GOT3 (cell line): ENCODE results near the gene SKAP1.
"Not testable (repeated sequence)": the region's sequence is repeated elsewhere in the genome, so short reads cannot be mapped to it uniquely, and the experiment has no call there.

ENCODE experiments used
- DNase-seq: peaks from one replicate; lab custom pipeline; 2025; ENCODE audit warnings: mixed read lengths; lab: John Stamatoyannopoulos, UW

SKAP1 gene

GRCh38 chr17:48282303-48282702, 147.7 kb downstream of the SKAP1 start:
- no peak for DNase-seq

- no peak for DNase-seq
These were observed 151.1 kb downstream of the SKAP1 start for GRCh38 chr17:48278760-48279491.

DNA sequence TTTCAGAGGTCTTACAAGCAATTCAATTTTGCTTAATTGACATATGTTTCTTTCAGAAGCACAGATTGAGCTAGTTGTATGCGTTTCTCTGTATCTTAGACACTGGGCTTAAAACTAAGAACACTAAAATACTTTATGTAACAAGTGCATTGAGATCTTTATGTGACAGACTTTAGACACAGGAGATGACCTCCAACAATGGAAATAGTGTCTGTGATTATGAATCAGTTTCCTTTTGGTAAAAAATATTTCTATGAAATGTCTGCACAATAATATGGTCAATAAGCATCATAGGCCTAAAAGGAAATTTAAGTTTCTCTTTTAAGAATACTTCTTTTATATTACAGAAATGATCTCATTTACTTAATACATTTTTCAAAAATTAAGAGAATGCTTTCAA, 153.2 kb downstream of the SKAP1 start:
- no peak for DNase-seq

DNA sequence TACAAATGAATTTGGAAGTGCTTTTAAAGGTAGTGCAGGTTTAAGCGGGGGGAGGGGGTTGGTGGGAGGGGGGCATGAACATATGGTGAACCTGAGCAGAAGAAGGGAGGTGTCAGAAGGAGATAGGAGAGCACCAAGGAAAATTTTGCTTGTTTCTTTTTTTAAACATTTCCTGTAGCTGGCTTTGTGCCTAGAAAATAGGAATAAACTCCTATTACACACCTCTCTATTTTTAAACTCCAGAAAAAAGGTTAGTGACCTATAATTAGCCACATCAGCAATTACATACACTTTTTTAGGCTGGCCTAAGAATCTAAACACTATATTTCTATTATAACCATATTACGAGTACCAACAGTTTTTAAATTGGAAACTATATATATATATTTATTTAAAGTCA, 159.1 kb downstream of the SKAP1 start:
- no peak for DNase-seq

DNA sequence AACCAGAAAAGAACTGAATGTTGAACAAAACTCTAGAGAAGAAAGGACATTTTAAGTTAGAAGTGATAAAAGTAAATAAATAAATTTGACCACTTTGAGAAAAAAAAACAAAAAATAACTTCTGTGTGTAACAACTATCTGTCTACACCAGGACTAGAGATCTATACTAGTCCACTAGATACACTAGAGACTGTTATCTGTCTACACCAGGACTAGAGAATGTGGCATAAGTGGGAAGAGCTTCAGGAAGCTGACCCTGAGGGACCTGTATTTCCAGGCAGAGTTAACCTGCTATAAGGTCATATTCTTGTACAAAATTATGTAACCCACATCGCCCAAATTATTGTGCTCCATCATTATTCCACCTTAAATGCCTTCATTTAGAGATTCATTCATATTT, 160.8 kb downstream of the SKAP1 start:
- no peak for DNase-seq

DNA sequence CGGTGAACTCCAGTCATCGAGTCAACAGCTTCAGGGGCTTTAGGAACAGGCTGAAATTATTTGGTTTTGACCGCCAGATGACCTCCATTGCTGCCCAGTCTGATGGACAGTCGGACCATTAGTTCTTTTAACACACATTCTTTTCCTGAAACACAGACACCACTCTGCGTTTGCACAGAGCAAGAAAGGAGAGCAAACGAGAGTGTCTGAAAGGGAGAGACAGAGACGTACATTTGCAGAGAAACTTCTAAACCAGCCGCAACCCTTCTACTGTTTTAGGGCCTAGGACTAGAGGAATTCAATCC, 166.3 kb downstream of the SKAP1 start:
- DNase-seq: no peak

GRCh38 chr17:48262982-48263730, 166.9 kb downstream of the SKAP1 start:
- DNase-seq: no peak

DNA sequence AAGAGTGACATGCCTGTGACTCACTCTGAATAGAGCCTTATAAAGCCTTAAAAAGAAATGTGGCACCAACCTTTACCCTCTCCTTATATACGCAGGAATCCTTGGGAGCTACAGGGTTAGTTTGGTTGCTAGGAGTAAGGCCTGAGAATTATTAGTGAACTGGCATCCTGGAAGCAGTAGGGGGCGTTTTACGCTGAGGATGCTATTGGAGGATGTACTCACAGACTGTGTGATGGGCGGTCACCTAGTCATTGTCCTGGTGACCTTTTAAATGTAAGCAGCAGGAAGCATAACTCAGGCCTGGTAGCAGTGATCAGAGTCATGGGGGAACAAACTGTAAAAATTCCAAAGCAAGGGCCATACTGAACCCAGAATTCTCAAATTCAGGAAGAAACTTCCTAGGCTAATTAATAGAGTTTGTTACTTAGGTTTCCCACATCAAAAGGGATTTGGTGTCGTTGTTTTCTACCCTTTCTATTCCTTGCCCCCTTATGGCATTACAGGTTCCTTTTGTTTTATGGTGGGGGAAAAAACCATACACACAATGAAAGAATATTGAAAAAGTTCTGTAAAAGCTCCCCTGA, 168.6 kb downstream of the SKAP1 start:
- no peak for DNase-seq

DNA sequence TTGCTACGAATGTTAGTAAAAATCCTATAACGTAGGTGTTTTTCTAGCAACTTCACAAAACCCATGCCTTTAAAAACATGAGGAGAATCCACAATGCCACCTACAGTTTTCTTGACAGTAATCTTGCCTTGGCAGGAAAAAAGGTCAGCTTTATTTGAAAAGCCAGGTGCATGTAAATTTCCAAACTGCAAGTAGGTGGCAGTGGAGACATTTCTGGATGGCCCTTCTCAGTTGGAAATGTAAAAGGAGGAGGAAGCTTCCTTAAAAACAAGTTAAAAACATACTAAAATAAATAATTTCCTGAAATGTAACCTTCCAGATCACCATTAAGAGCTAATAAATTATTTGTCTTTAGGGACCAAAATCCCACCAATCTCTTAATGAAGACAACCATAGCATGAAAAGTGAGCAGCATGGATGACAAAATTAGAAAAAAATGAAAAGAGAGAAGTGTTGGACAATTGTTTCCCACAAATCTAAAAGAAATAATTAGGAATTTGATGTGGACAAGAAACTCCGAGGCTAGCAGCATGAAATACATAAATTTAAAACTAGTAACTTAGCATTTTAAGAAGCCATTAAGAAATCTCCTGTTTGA, 170.2 kb downstream of the SKAP1 start:
- DNase-seq: no peak

DNA sequence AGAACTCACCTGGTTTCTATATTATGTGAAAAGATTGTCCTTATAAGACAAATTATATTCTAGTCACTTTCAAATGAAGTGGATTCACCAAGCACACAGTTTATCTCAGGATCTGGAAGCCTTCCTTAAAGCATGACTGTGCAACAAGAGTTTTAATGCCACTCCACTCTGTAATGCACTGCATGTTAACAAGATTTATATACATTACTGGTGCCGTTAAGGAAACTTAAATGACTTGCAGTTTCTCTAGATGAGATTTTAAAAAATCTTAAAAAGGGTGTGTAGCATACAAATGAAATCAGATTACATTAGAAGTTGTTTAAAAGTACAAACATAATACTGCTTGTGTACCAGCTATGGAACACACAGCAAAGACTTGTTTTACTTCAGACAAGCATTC, 171.7 kb downstream of the SKAP1 start:
- no peak for DNase-seq

GRCh38 chr17:48255759-48256158, 174.3 kb downstream of the SKAP1 start:
- DNase-seq: no peak

- no peak for DNase-seq
These were observed 175.1 kb downstream of the SKAP1 start for GRCh38 chr17:48254896-48255295.

DNA sequence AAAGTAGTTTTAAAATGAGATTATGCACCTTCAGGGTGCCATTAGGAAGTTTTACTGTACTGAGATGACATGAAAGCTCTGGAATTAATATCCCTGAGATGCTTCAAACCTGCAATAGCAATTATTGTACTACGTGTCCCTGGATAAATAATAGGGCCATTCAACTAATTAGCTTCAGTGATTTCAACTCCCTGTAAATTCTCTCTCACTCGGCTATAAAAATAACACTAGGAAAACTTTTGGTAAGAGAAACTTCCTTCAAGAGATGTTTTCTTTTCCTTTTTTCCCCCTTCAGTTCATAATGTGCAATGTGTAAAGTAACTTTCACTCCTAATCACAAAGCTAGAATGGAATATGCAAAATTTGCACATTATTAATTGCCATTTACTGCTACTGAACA, 176.0 kb downstream of the SKAP1 start:
- DNase-seq: no peak

- no peak for DNase-seq
These were observed 178.1 kb downstream of the SKAP1 start for GRCh38 chr17:48251950-48252349.

DNA sequence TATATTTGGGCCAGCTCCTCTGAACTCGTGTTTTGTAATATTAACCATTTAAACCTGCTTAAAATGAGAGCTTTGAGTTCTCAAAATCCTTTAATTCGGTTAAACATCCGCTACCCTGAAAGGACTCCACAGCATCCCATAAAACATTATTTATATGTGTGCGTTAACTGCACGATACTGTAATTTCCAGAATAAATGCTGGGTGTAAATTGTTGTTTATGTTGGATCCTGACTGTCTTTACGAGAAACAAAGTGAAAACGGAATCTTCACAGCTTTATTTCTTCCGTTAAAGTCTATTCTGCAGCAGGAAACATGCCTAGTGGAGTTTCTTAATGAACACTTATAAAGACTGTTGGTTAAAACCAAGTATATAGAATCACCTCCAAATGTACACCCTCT, 179.1 kb downstream of the SKAP1 start:
- DNase-seq: no peak

GRCh38 chr17:48250059-48250458, 180.0 kb downstream of the SKAP1 start:
- DNase-seq: not testable (repeated sequence)

GRCh38 chr17:48247603-48248002, 182.4 kb downstream of the SKAP1 start:
- DNase-seq: no peak

DNA sequence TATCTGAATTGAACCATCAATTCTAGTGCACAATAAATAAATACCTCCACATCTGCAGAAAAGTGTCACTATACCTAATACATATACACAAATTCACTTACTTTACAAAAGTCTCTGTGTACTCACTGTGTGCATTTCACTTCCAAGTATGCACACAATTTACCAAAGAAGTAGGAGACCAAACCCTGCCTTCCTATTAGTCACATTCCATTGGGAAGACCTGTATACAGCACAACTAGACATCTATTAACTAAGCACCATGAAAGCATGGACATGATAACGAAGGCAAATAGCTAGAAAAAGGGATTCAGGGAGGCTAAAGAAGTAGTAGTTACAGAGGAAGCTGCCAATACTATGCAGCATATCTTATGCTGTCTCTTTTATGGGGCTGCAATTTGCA, 183.0 kb downstream of the SKAP1 start:
- DNase-seq: no peak

- DNase-seq: no peak
These were observed 183.4 kb downstream of the SKAP1 start for GRCh38 chr17:48246612-48247011.

DNA sequence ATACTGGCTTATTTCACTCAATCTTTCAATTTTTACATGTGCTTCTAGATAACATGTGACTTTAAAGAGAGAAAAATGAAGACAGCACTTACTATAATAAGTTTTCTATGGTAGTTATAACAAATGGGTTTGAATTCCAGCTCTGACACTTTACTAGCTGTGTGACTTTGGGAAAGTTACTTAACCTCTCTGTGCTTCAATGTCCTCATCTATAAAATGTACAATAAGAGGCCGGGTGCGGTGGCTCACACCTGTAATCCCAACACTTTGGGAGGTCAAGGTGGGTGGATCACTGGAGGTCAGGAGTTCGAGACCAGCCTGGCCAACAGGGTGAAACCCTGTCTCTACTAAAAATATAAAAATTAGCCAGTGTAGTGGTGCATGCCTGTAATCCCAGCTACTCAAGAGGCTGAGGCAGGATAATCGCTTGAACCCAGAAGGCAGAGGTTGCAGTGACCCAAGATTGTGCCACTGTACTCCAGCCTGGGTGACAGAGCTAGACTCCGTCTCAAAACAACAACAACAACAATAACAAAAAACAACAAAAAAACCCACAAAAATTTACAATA, 184.5 kb downstream of the SKAP1 start:
- DNase-seq: not testable (repeated sequence)

DNA sequence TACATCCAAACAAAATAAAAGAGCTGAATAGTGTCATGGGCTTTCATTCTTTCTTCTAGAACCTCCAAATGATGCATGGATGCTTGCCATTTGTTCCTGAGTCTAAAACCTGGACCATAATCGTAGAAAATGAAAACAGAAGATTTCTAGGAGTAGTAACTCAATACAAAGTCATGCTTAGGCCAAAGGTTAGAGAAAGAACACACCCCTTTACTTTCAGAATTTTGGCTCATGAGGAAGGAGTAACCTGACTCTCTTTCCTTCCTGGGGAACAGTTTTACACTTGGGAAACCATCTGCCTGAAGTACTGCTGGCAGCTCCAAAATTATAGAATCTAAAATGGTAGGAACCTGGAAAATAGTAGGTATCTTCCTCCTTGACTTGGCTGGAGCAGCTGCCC, 185.2 kb downstream of the SKAP1 start:
- no peak for DNase-seq

DNA sequence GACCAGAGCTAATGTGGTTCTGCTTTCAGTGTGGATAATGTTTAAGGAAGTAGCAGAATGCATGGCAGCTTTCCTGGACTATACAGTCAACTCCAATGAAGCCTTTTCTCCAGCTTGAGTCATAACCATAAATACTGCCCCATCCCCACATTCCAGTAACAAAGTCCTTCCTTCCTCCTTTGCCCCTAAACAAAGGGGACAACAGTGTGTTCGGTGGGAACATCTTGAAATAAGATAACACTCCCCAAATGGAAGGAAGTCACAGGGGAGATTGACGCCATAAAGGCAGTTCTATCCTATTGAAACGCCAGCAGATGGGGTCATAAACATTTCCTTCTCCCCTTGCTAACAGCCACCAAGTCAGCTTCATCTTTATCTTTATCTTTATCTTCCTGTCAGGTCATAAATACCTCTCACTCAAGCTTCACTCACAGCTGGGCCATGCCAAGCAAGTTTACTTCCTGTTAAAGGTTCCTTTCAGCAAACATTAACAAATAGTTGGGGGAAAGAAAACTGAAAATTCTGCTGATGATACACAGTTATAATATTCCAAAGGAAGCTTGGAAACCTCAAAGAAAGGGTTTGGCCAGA, 185.8 kb downstream of the SKAP1 start:
- DNase-seq: no peak
